SK-N-SH (cell line): ENCODE measurements around the gene CPNE2. TPM values are rescaled to one million over a fixed set of nuclear protein-coding genes. Genes with fewer than 3 reads are reported as not detected.

Source experiments
- CTCF ChIA-PET: fragments of 300-600, 350-600 bp; formaldehyde crosslinking; extraction: SDS; loops from one replicate; lab custom pipeline; 2021; lab: Yijun Ruan, JAX
- POLR2A ChIA-PET: fragments of 350-600 bp; sonication (Branson Sonifier 250); formaldehyde crosslinking; extraction: SDS; loops from one replicate; lab custom pipeline; 2020; ENCODE audit warnings: antibody characterized with exemption, inconsistent platforms; lab: Yijun Ruan, JAX
- DNase-seq: peaks from one replicate; pipeline ENCODE4 v3.0.0; 2012
- H2AFZ ChIP-seq: fragments of 200-600 bp; sonication (generic); 2 replicates; pipeline ENCODE4 v1.8.1; 2016; ENCODE audit warnings: antibody characterized with exemption, mild to moderate bottlenecking, low read depth
- H3F3A ChIP-seq: fragments of 200-600 bp; sonication (generic); replicated peaks from 2 replicates; pipeline ENCODE3; 2016; ENCODE audit warnings: antibody characterized with exemption, mild to moderate bottlenecking; ENCODE audit not compliant: insufficient read depth
- H3K27ac ChIP-seq, 2 experiments: fragments of 200-500 bp in 1 of 2; fragments of 200-600 bp in 1 of 2; sonication (Bioruptor generic) in 1 of 2; sonication (generic), shearing (Covaris generic) in 1 of 2; 2 replicates each; pipeline versions ENCODE4 v1.5.1 to v1.6.1; 2014 to 2016; ENCODE audit warnings: low read depth in 2 of 2, inconsistent platforms in 1 of 2, low read length in 1 of 2, mild to moderate bottlenecking in 1 of 2, mixed read lengths in 1 of 2
- H3K27me3 ChIP-seq: fragments of 200-600 bp; sonication (generic), shearing (Covaris generic); 2 replicates; pipeline ENCODE4 v1.6.1; 2016; ENCODE audit warnings: mixed run types; ENCODE audit not compliant: insufficient read depth
- H3K36me3 ChIP-seq, 2 experiments: fragments of 200-500 bp in 1 of 2; fragments of 200-600 bp in 1 of 2; sonication (Bioruptor generic) in 1 of 2; sonication (generic) in 1 of 2; replicated peaks in 1 of 2; 2 replicates each; pipeline versions ENCODE3 to v1.5.1; 2014 to 2016; ENCODE audit warnings: low read length in 1 of 2, mild to moderate bottlenecking in 1 of 2; ENCODE audit not compliant: insufficient read depth in 2 of 2, control insufficient read depth in 1 of 2
- H3K4me1 ChIP-seq, 2 experiments: fragments of 200-500 bp in 1 of 2; fragments of 200-600 bp in 1 of 2; sonication (Bioruptor generic) in 1 of 2; sonication (generic), shearing (Covaris generic) in 1 of 2; 2 replicates each; pipeline versions ENCODE4 v1.5.1 to v1.6.1; 2014 to 2016; ENCODE audit warnings: low read depth in 1 of 2, low read length in 1 of 2, mixed run types in 1 of 2; ENCODE audit not compliant: insufficient read depth in 2 of 2, control insufficient read depth in 1 of 2
- H3K4me2 ChIP-seq: fragments of 200-600 bp; sonication (generic), shearing (Covaris generic); 2 replicates; pipeline ENCODE4 v1.6.1; 2017; ENCODE audit warnings: mixed run types
- H3K4me3 ChIP-seq, 2 experiments: fragments of 200-500 bp in 1 of 2; fragments of 200-600 bp in 1 of 2; sonication (Bioruptor generic) in 1 of 2; sonication (generic), shearing (Covaris generic) in 1 of 2; 2 replicates each; pipeline versions ENCODE4 v1.5.1 to v1.8.1; 2014 to 2016; ENCODE audit warnings: low read depth in 2 of 2, inconsistent platforms in 1 of 2, low read length in 1 of 2, mild to moderate bottlenecking in 1 of 2, mixed read lengths in 1 of 2, moderate library complexity in 1 of 2
- H3K79me2 ChIP-seq: fragments of 200-600 bp; sonication (generic); 2 replicates; pipeline ENCODE4 v1.8.1; 2017; ENCODE audit warnings: mild to moderate bottlenecking; ENCODE audit not compliant: insufficient read depth
- H3K9ac ChIP-seq: fragments of 200-600 bp; sonication (generic); 2 replicates; pipeline ENCODE4 v1.6.1; 2017; ENCODE audit warnings: mixed run types
- H3K9me2 ChIP-seq: fragments of 200-600 bp; sonication (generic); 2 replicates; pipeline ENCODE4 v1.6.1; 2017; ENCODE audit warnings: mixed run types
- H3K9me3 ChIP-seq: fragments of 200-600 bp; sonication (generic); 2 replicates; pipeline ENCODE4 v1.6.1; 2017; ENCODE audit warnings: mixed run types, mild to moderate bottlenecking, moderate library complexity
- H4K20me1 ChIP-seq: fragments of 200-600 bp; sonication (generic); 2 replicates; pipeline ENCODE4 v1.6.1; 2017; ENCODE audit warnings: mild to moderate bottlenecking, mixed run types; ENCODE audit not compliant: insufficient read depth
- CHD2 ChIP-seq: fragments of 150-350 bp; IDR thresholded peaks from 2 replicates; pipeline ENCODE4 v1.6.1; 2018; ENCODE audit warnings: low read length; ENCODE audit not compliant: partially characterized antibody
- CTCF ChIP-seq: fragments of 200-600 bp; sonication (generic); IDR thresholded peaks from 2 replicates; pipeline ENCODE4 v1.6.1; 2017; ENCODE audit warnings: antibody characterized with exemption, mild to moderate bottlenecking, moderate library complexity
- ELF1 ChIP-seq: IDR thresholded peaks from 2 replicates; pipeline ENCODE4 v1.4.0; 2012
- EZH2phosphoT487 ChIP-seq: fragments of 200-600 bp; sonication (generic); IDR thresholded peaks from 2 replicates; pipeline ENCODE4 v1.6.1; 2017; ENCODE audit warnings: low read depth, mixed run types, mild to moderate bottlenecking, antibody characterized with exemption, moderate library complexity, borderline replicate concordance
- FOSL2 ChIP-seq: IDR thresholded peaks from 2 replicates; pipeline ENCODE4 v1.4.0; 2012; ENCODE audit warnings: low read depth, mild to moderate bottlenecking, moderate library complexity, borderline replicate concordance
- GABPA ChIP-seq: IDR thresholded peaks from 2 replicates; pipeline ENCODE4 v1.4.0; 2012; ENCODE audit warnings: low read depth, mild to moderate bottlenecking
- GATA2 ChIP-seq: sonication (generic); formaldehyde crosslinking; IDR thresholded peaks from 2 replicates; pipeline ENCODE4 v1.5.0; 2020; ENCODE audit warnings: mild to moderate bottlenecking, missing genetic modification reagents
- JUND ChIP-seq: IDR thresholded peaks from 2 replicates; pipeline ENCODE4 v1.4.0; 2012
- MAX ChIP-seq: IDR thresholded peaks from 2 replicates; pipeline ENCODE4 v1.4.0; 2012; ENCODE audit warnings: low read depth
- MXI1 ChIP-seq: IDR thresholded peaks from 2 replicates; pipeline ENCODE4 v1.6.1; 2012; ENCODE audit warnings: mild to moderate bottlenecking, low read depth, low read length, improper control_type of control experiment
- POLR2AphosphoS5 ChIP-seq: IDR thresholded peaks from 2 replicates; pipeline ENCODE4 v1.6.1; 2012; ENCODE audit warnings: low read depth, low read length
- RAD21 ChIP-seq: IDR thresholded peaks from 2 replicates; pipeline ENCODE4 v1.6.1; 2012; ENCODE audit warnings: mild to moderate bottlenecking, low read length
- RXRA ChIP-seq: IDR thresholded peaks from 2 replicates; pipeline ENCODE4 v1.4.0; 2012; ENCODE audit warnings: low read depth, mild to moderate bottlenecking, borderline replicate concordance
- SIN3A ChIP-seq: IDR thresholded peaks from 2 replicates; pipeline ENCODE4 v1.6.1; 2012; ENCODE audit warnings: low read depth, mild to moderate bottlenecking, low read length, moderate library complexity, borderline replicate concordance
- TAF1 ChIP-seq: IDR thresholded peaks from 2 replicates; pipeline ENCODE4 v1.6.1; 2012; ENCODE audit warnings: low read depth, mild to moderate bottlenecking, low read length, moderate library complexity, borderline replicate concordance
- TEAD4 ChIP-seq: IDR thresholded peaks from 2 replicates; pipeline ENCODE4 v1.4.0; 2012; ENCODE audit warnings: mild to moderate bottlenecking, borderline replicate concordance; ENCODE audit not compliant: insufficient read depth
- USF1 ChIP-seq: IDR thresholded peaks from 2 replicates; pipeline ENCODE4 v1.4.0; 2012; ENCODE audit warnings: low read depth, borderline replicate concordance
- USF2 ChIP-seq: fragments of 150-350 bp; IDR thresholded peaks from 2 replicates; pipeline ENCODE4 v1.6.1; 2017; ENCODE audit warnings: antibody characterized with exemption, low read length, low read depth, borderline replicate concordance
- YY1 ChIP-seq: IDR thresholded peaks from 2 replicates; pipeline ENCODE4 v1.4.0; 2012; ENCODE audit warnings: low read depth, mild to moderate bottlenecking
- ZBTB33 ChIP-seq: IDR thresholded peaks from 2 replicates; pipeline ENCODE4 v1.4.0; 2012; ENCODE audit warnings: low read depth, borderline replicate concordance
- WGBS: methylation state at CpG from one replicate; pipeline ENCODE4 v1.1.6; 2017; ENCODE audit warnings: low lambda C conversion rate; 5-methylcytosine and 5-hydroxymethylcytosine counted together
- polyA plus RNA-seq, 3 experiments: library from polyadenylated mRNA; depleted of rRNA; stranded (reverse); fragments of >200 nt; gene quantifications; 2 replicates each; pipeline ENCODE4 v1.2.3, GENCODE V29; 2012

The CPNE2 gene
- polyA plus RNA-seq, 1 of the 3 experiments (the other 2 are of a cell fraction): 73.0 TPM

- no peak for DNase-seq
- H3K27ac ChIP-seq: peak overlapping the region in 1 of 2 experiments; percentile 3; a peak in 1 of 4 replicates
- H3K36me3 ChIP-seq: no peaks in the 10 kb centered on the region
- peaks cover 46% of the 10 kb centered on the region; the same call in 1 of the 2 replicates for H3K79me2 ChIP-seq
- no peaks in the 10 kb centered on the region for H3K9me2 ChIP-seq
- ChIA-PET POLR2A (interaction anchor here (4.1 kb wide), 1 partner anchor 12 kb away, joined by 15 read pairs; the partner anchor contains the start of gene CPNE2), CTCF (interaction anchor here (1.1 to 8.6 kb wide), 4 partner anchors 12 to 44 kb away, joined by 3 to 67 read pairs (median 6); partner anchors contain the start of gene CPNE2)
- peaks cover 5% of the 10 kb centered on the region; the same call in 1 of the 2 replicates for H4K20me1 ChIP-seq
- no peak overlapping the region for H3K4me2 ChIP-seq
- H3K9ac ChIP-seq: no peak overlapping the region
- no peak overlapping the region for H2AFZ ChIP-seq
- no peaks in the 10 kb centered on the region for H3K27me3 ChIP-seq
- 74% methylated on average over 3 of the region's 3 CpGs for WGBS
- no peak overlapping the region for H3K4me3 ChIP-seq
- TF ChIP-seq GABPA (no peak), SIN3A (no peak), CTCF (no peak), RXRA (no peak), EZH2phosphoT487 (no peak), TAF1 (no peak), RAD21 (no peak), YY1 (no peak), USF1 (no peak), MXI1 (no peak), TEAD4 (no peak), ZBTB33 (no peak), CHD2 (no peak), ELF1 (no peak), MAX (no peak), GATA2 (no peak), USF2 (no peak), FOSL2 (no peak), POLR2AphosphoS5 (no peak), JUND (no peak)
- H3K4me1 ChIP-seq: peaks cover 0 to 16% of the 10 kb centered on the region in 2 experiments; a peak in 1 of 4 replicates
- no peaks in the 10 kb centered on the region for H3K9me3 ChIP-seq
- no peaks in the 10 kb centered on the region for H3F3A ChIP-seq
These were observed 12.3 kb downstream of the CPNE2 start for GRCh38 chr16:57104706-57105105.
